Left lobe of liver (tissue), 2 donors: ENCODE measurements around the gene KCNIP4. TPM values are rescaled to one million over a fixed set of nuclear protein-coding genes. Genes with fewer than 3 reads are reported as not detected.

ENCODE experiments used
- ATAC-seq: fragments of 200-7000 bp; cut with Tn5 transposase; one replicate; pipeline ENCODE4 v1.9.1; 2020; ENCODE audit warnings: mild to moderate bottlenecking, moderate library complexity
- DNase-seq: peaks from one replicate; pipeline ENCODE4 v3.0.0-alpha.2; 2020; ENCODE audit warnings: low spot score
- total RNA-seq: library from RNA; stranded (reverse); gene quantifications from one replicate; pipeline ENCODE4 v1.2.1, GENCODE V29; 2021
- donor health status: DM: no; HTN: no; CAD: no; lungs with moderate emphysema.
- donor health status: DM: no; HTN: yes; CAD: no.

KCNIP4 gene
- total RNA-seq, 1 donor from 2014 or later, result not detected

- ATAC-seq (no peak), DNase-seq (no peak)
Observed at GRCh38 chr4:20899591-20899990, 1049.0 kb downstream of the KCNIP4 start.

- no peak for ATAC-seq
Observed at GRCh38 chr4:20895988-20896387, 1052.6 kb downstream of the KCNIP4 start.

GRCh38 chr4:20895208-20895607 is 1053.4 kb downstream of the KCNIP4 start:
- ATAC-seq, result no peak
- no peak for DNase-seq

More at GRCh38 chr4:20895988-20896387, 1052.6 kb downstream of the KCNIP4 start:
- no peak for DNase-seq

- no peak for ATAC-seq
- no peak for DNase-seq
Observed at GRCh38 chr4:20890761-20891160, 1057.8 kb downstream of the KCNIP4 start.

GRCh38 chr4:20889901-20890300 is 1058.7 kb downstream of the KCNIP4 start:
- ATAC-seq (no peak), DNase-seq (no peak)

GRCh38 chr4:20883677-20884076 is 1064.9 kb downstream of the KCNIP4 start:
- ATAC-seq, result no peak
- DNase-seq, result no peak

GRCh38 chr4:20883231-20883630 is 1065.3 kb downstream of the KCNIP4 start:
- DNase-seq, result no peak

DNA sequence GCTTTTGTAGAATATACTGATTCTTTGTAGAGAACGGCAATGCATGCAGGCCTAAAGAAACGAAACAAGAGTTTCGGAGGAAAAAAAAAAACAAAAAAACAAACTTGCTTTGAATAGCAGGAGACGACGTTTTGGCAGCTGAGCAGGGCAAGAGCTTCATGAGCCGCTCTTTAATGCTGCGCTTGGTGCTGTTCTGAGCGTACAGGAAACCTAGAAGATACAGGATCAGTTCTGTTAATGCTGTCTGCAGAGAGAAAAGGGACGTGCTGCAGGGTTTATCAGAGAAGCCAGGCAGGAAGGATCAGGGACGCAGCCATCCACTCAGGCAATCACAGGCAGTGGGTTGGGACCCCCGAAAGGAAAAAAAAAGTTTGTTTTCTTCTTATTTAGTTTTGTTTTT is 1066.1 kb downstream of the KCNIP4 start:
- ATAC-seq, result no peak
- no peak for DNase-seq

More at GRCh38 chr4:20883231-20883630, 1065.3 kb downstream of the KCNIP4 start:
- no peak for ATAC-seq

DNA sequence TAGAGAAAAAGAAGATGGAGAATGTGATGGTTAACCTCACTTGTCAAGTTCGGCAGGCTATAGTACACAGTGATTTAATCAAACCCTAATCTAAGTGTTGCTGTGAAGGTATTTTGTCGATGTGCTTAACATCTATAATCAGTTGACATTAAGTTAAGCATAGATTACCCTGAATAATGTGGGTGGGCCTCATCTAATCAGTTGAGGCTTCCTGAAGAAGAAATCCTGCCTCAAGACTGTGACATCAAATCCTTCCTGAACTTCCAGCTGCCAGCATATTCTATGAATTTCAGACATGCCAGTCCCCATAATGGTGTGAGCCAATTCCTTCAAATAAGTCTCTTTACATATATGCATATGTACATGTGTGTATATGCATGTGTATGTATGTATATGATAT is 1066.9 kb downstream of the KCNIP4 start:
- ATAC-seq, result no peak
- DNase-seq, result no peak

DNA sequence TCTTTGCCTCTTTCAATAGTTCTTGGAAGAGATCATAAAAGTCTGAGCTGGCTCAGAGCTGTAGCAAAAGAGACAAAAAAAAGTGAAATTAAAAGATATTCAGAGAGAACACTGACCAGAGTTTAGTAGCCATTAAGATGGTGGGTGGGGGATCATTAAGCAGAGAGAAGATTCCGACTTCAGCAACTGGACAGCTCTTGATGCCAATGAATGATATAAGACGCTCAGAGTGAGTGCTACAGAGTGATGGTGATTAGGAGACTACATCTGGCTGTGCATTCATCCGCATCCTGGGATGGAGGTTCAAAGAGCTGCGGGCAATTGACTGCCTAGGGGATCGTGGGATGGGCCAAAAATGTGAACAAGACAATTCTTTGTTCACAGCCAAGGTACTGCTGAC is 1069.8 kb downstream of the KCNIP4 start:
- no peak for DNase-seq
- ATAC-seq, result no peak

DNA sequence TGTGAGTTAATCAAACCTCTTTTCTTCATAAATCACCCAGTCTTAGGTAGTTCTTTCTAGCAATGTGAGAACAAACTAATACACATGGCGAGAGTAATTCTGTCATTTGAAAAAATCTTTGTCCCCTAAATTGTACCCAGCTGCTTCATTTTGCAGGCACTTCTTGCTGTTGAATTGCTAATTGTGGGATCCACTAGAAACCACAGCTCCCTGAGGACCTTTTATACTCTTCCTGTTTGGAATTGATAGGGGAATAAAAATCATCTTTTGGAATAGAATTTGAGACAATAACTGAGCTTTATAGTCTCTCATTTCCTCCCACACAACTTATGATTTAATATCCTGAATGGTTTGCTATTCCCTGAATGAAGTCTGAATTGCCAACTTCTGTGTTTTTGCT is 1078.1 kb downstream of the KCNIP4 start:
- DNase-seq, result no peak

GRCh38 chr4:20868108-20868507 is 1080.5 kb downstream of the KCNIP4 start:
- ATAC-seq (no peak), DNase-seq (no peak)

More for the DNA sequence above, 1078.1 kb downstream of the KCNIP4 start:
- ATAC-seq, result no peak

- DNase-seq (no peak), ATAC-seq (no peak)
Observed at GRCh38 chr4:20860878-20861277, 1087.7 kb downstream of the KCNIP4 start.

DNA sequence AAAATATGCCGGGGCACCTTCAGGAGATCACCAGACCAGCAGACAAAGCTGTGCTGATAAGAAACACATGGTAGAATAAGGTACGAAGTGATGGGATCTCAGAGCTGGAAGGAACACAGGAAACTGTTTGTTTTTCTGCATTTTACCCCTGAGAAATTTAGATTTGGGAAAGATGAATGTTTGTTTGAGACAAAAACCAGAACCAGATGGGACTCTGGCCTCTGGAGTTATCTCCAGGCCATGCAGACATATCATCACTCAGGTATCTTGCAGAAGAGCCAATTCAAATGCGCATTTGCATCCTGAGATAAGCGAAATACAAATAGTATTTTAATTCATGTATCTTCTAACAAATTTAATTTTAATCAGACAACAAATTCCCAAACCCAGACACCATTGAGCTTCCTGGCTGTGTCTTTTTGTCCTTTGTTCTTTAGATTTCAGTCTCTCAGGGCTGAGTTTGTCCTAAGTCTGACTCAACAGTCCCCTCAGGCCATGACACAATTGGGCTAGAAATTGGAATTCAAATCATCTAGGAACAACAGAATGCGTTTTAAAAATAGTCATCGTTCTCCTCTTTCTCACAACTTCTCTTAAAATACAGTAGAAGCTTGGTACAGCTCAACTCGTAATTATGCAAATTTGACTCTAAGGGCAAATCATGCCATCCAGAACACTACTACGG is 1089.3 kb downstream of the KCNIP4 start:
- DNase-seq, result no peak
- no peak for ATAC-seq

- ATAC-seq, result no peak
Observed at GRCh38 chr4:20857081-20857480, 1091.5 kb downstream of the KCNIP4 start.

GRCh38 chr4:20847124-20847747 is 1101.3 kb downstream of the KCNIP4 start:
- ATAC-seq, result no peak
- no peak for DNase-seq

More at GRCh38 chr4:20857081-20857480, 1091.5 kb downstream of the KCNIP4 start:
- no peak for DNase-seq

DNA sequence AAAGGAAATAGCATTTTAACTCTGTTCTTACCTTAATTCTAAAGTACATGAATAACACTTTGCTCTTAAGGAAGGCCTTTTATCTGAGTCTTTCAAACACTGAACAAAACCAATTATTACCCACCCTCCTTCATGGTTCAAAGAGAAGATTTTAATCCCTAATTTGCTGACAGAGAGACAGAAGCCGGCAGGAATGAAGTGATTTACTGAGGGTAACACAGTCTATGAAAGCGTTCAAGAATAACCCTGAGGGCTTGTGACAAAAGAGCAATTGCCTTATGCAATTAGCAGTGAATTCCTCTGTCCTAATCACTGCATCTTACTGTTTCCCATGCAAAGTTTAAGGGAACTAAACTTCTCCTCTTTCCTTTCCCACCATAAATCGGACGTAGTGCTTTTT is 1104.3 kb downstream of the KCNIP4 start:
- DNase-seq (no peak), ATAC-seq (no peak)

DNA sequence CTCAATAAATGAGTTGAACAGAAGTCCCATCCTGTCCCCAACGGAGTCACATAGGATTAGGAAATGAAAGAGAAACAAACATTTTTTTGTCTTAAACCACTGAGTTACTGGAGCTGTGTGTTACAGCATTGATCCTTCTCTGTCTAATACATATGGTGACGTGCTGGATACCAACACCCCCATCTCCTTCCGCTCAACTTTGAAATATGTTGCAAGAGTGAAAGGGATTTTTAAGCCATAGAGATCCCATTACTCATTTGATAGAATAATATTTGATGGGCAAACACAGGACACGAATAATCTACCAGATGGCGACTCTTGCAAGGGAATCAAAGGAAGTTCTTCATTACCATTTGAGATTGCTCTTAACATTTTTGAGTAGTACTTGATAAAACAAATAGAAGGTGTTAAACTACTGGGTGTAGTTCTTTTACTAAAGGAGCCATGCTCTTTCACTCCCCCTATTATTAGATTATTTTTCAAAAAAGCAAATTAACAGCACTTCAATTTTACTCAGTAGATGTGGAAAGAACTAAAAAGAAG is 1107.9 kb downstream of the KCNIP4 start:
- DNase-seq, result no peak
- ATAC-seq, result no peak

DNA sequence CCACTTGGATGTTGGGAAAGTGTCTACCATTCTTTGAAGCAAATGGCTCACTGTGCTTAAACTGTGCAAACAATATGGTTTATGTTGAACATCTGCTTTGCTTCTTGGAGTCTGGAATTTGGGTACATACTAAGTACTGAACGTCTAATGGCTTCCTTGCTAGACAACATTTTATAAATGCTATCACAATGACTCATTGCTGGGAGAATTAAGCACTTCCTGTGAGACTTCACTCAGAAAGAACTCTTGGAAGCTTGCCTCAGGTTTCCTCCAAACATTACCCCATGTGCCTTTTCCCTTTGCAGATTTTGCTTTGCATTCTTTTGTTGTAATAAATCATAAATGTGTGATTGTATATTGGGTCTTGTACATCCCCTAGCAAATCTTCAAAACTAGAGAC is 1108.6 kb downstream of the KCNIP4 start:
- DNase-seq, result no peak
- no peak for ATAC-seq

GRCh38 chr4:20838476-20838875 is 1110.1 kb downstream of the KCNIP4 start:
- ATAC-seq (no peak), DNase-seq (no peak)

DNA sequence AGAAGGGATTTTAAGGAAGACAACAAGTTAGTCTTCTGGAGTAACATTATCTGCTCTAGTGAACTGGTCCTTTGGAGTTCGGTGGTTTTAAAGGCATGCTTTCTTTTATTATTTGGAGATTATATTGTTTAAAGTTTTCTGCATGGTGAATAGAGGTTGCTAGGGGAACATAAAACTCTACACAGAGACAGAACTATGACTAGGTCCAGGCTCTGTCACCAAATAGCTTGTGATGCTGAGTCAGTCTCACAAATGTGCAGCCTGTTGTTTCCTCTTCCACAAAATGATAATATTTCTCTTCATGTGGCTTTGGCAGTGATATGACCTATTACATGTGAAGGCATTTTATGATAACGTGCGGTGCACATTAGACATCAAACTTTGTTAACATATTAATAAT is 1115.7 kb downstream of the KCNIP4 start:
- DNase-seq (no peak), ATAC-seq (no peak)

DNA sequence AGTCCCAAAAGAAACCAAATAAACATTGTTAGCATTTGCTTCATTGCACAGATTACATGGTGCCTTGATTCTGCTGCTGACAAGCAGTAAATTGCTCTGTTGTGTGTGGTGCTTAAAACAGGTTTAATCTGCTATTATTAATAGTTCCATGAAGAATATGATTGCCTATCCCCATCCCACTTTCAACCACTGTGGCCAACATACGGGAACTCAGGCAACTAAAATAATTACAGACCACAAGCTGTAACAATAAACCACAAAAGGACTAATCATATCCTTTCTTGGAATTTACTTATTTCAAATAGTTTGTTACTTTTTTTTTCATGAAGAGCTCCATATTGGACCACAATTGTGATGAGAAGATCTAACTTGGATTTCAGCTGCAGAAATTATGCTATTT is 1116.8 kb downstream of the KCNIP4 start:
- DNase-seq (no peak), ATAC-seq (no peak)
